ENCODE data around the gene MDN1.

The MDN1 gene

GRCh38 chr6:89716532-89716931, 103.1 kb downstream of the MDN1 start:
- Histone ChIP-seq H3K9ac (ENCODE audit: low read depth, low read length) (no peak overlapping the region), H3K9me3 (ENCODE audit: control insufficient read depth, insufficient read depth, low read length) (no peaks in the 10 kb centered on the region), H3K36me3 (ENCODE audit: insufficient read depth, low read length) (peaks cover 54% of the 10 kb centered on the region), H3K4me1 (ENCODE audit: insufficient read depth, low read length) (no peaks in the 10 kb centered on the region)

GRCh38 chr6:89711801-89712200, 107.8 kb downstream of the MDN1 start:
- no peaks in the 10 kb centered on the region for H3K9me3 ChIP-seq (ENCODE audit: control insufficient read depth, insufficient read depth, low read length)
- H3K4me1 ChIP-seq (ENCODE audit: insufficient read depth, low read length), result no peaks in the 10 kb centered on the region
- no peak overlapping the region; the same call in 1 of the 2 replicates for H3K9ac ChIP-seq (ENCODE audit: low read depth, low read length)
- H3K36me3 ChIP-seq (ENCODE audit: insufficient read depth, low read length), result peaks cover 63% of the 10 kb centered on the region

DNA sequence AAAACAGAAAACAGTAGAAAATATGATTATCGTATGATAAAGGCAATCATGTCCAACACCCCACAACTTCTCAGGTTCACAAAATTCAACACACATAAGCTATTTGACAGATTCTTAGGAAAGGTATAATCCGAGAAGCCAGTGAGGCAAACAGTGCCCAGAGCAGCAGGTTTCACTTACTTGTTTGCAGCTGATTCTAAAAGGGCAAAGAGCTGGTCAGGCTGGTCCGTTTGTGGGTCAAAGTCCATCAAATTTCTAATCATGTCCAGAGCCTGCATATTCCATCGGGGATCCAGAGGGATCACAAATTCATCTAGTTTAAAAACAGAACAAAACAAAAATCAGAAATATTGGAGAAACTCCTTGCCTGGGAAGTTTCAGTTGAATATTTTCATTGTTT, 111.3 kb downstream of the MDN1 start:
- peaks cover 59% of the 10 kb centered on the region for H3K36me3 ChIP-seq (ENCODE audit: insufficient read depth, low read length)

DNA sequence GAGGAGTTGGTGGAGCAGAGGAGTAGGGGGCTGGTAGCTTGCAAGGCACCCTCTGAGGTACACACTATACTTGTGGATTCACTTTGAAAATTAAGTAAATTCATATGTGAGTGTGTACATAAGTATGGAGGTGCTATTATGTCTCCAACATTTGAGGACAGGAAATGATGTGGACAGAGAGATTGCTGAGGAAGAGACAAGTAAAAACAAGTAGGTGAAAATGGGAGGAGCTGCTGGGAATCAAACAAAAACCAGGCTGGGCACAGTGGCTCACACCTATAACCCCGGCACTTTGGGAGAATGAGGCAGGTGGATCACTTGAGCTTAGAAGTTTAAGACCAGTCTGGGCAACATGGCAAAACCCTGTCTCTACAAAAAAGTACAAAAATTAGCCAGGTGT, 111.8 kb downstream of the MDN1 start:
- no peak overlapping the region for H3K9ac ChIP-seq (ENCODE audit: low read depth, low read length)
- no peaks in the 10 kb centered on the region for H3K4me1 ChIP-seq (ENCODE audit: insufficient read depth, low read length)
- H3K9me3 ChIP-seq (ENCODE audit: control insufficient read depth, insufficient read depth, low read length), result no peaks in the 10 kb centered on the region
- peaks cover 54% of the 10 kb centered on the region for H3K36me3 ChIP-seq (ENCODE audit: insufficient read depth, low read length)

More for the DNA sequence above, 111.3 kb downstream of the MDN1 start:
- no peaks in the 10 kb centered on the region for H3K4me1 ChIP-seq (ENCODE audit: insufficient read depth, low read length)
- H3K9ac ChIP-seq (ENCODE audit: low read depth, low read length), result no peak overlapping the region
- H3K9me3 ChIP-seq (ENCODE audit: control insufficient read depth, insufficient read depth, low read length), result no peaks in the 10 kb centered on the region

- H3K4me1 ChIP-seq (ENCODE audit: insufficient read depth, low read length), result no peaks in the 10 kb centered on the region
- H3K9ac ChIP-seq (ENCODE audit: low read depth, low read length), result no peak overlapping the region
- H3K9me3 ChIP-seq (ENCODE audit: control insufficient read depth, insufficient read depth, low read length), result no peaks in the 10 kb centered on the region
- peaks cover 48% of the 10 kb centered on the region for H3K36me3 ChIP-seq (ENCODE audit: insufficient read depth, low read length)
Observed at GRCh38 chr6:89706121-89706520, 113.5 kb downstream of the MDN1 start.

DNA sequence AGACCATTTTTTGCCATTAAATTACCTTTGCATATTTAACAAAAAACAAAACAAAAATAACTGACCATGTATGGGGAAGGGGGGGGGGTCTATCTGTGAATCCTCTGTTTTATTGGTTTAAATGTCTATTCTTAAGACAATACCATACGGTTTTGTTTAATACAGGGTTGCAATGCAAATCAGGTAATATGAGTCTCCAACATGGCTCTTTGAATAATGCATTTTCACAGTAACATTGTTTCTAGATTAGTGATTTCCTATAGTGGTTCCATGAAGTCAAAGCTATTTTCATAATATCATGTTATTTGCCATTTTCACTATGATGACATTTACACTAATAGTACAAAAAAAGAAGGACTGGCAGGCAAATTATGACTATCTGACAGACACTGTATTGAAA, 116.3 kb downstream of the MDN1 start:
- no peaks in the 10 kb centered on the region for H3K9me3 ChIP-seq (ENCODE audit: control insufficient read depth, insufficient read depth, low read length)
- H3K36me3 ChIP-seq (ENCODE audit: insufficient read depth, low read length), result peaks cover 52% of the 10 kb centered on the region
- H3K4me1 ChIP-seq (ENCODE audit: insufficient read depth, low read length), result no peaks in the 10 kb centered on the region
- H3K9ac ChIP-seq (ENCODE audit: low read depth, low read length), result no peak overlapping the region

- Histone ChIP-seq H3K9ac (ENCODE audit: low read depth, low read length) (no peak overlapping the region), H3K36me3 (ENCODE audit: insufficient read depth, low read length) (peaks cover 48% of the 10 kb centered on the region), H3K4me1 (ENCODE audit: insufficient read depth, low read length) (no peaks in the 10 kb centered on the region), H3K9me3 (ENCODE audit: control insufficient read depth, insufficient read depth, low read length) (no peaks in the 10 kb centered on the region)
Observed at GRCh38 chr6:89702349-89702748, 117.2 kb downstream of the MDN1 start.

- no peaks in the 10 kb centered on the region for H3K9me3 ChIP-seq (ENCODE audit: control insufficient read depth, insufficient read depth, low read length)
- H3K4me1 ChIP-seq (ENCODE audit: insufficient read depth, low read length), result peaks cover 16% of the 10 kb centered on the region
- no peak overlapping the region for H3K9ac ChIP-seq (ENCODE audit: low read depth, low read length)
- peaks cover 39% of the 10 kb centered on the region for H3K36me3 ChIP-seq (ENCODE audit: insufficient read depth, low read length)
Observed at GRCh38 chr6:89695667-89696066, 123.9 kb downstream of the MDN1 start.

DNA sequence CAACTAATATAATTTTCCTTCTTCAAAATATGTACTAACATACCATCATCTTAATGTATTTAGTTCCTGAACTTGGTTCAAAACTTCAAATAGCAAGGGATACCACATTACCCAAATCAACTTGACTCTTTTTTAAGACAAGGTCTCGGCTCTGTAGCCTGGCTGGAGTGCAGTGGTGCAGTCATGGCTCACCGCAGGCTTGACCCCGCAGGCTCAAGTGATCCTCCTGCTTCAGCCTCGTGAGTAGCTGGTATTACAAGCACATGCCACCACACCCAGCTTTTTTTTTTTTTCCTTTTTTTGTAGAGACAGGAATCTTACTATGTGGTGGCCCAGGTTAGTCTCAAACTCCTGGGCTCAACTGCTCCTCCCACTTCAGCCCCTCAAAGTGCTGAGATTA, 125.2 kb downstream of the MDN1 start:
- H3K9me3 ChIP-seq (ENCODE audit: control insufficient read depth, insufficient read depth, low read length), result no peaks in the 10 kb centered on the region
- peaks cover 25% of the 10 kb centered on the region for H3K4me1 ChIP-seq (ENCODE audit: insufficient read depth, low read length)
- peaks cover 31% of the 10 kb centered on the region for H3K36me3 ChIP-seq (ENCODE audit: insufficient read depth, low read length)
- H3K9ac ChIP-seq (ENCODE audit: low read depth, low read length), result no peak overlapping the region

DNA sequence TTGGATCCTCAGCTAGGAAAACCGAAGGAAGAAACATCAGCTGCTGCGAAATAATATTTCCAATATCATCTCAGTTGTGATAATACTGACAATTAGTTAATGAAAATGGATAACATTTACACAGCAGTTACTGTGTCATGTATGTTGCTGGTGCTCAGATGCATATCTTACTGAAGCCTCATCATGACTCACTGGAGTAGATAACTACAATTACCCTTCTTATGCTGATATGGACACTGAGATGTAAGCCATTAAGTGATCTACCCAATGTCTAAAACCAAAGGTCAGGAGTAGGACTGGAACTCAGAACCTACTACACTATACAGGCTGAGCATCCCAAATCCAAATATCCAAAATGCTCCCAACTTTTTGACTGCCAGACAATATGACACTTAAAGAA, 126.4 kb downstream of the MDN1 start:
- Histone ChIP-seq H3K4me1 (ENCODE audit: insufficient read depth, low read length) (peaks cover 37% of the 10 kb centered on the region), H3K9ac (ENCODE audit: low read depth, low read length) (no peak overlapping the region), H3K9me3 (ENCODE audit: control insufficient read depth, insufficient read depth, low read length) (no peaks in the 10 kb centered on the region), H3K36me3 (ENCODE audit: insufficient read depth, low read length) (peaks cover 33% of the 10 kb centered on the region)

DNA sequence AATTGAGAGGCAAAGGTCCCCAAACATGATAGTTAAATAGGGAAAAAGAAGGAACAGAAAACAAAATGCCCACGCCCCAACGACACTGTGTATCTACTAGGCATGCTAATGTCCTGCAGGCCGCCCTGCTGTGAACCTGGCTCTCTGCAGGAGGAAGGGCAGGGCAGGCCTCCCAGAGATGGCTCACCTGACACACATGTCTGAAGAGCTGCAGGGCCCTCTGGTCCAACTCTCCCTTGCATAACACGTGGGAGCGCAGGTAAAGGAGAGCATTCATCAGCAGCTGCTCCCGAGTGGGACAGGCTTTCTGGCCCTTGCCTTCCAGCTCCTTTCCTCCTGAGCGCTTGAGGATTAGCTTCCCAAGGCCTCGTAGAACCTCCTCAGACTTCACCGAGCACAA, 127.3 kb downstream of the MDN1 start:
- Histone ChIP-seq H3K4me1 (ENCODE audit: insufficient read depth, low read length) (peaks cover 38% of the 10 kb centered on the region), H3K9me3 (ENCODE audit: control insufficient read depth, insufficient read depth, low read length) (no peaks in the 10 kb centered on the region), H3K36me3 (ENCODE audit: insufficient read depth, low read length) (peaks cover 38% of the 10 kb centered on the region), H3K9ac (ENCODE audit: low read depth, low read length) (no peak overlapping the region)

DNA sequence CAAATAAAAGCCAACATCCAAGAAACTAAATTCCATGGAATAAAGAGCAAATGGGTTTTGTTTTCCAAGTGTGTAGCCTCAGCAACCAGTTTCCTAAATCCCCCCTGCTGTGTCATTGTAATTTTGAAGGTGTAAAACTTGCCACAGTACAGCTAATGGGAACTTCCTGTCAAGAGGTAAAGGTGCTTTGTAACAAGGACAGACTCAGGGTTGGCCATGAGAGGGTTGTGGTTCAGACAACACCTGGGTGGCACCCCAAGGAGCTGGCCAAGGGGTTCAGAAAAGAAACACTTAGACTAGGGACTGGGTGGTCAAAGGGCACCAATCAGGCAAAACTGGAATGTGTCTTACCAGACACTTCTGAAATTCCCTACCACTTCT, 128.7 kb downstream of the MDN1 start:
- Histone ChIP-seq H3K9me3 (ENCODE audit: control insufficient read depth, insufficient read depth, low read length) (no peaks in the 10 kb centered on the region), H3K9ac (ENCODE audit: low read depth, low read length) (no peak overlapping the region), H3K36me3 (ENCODE audit: insufficient read depth, low read length) (peaks cover 39% of the 10 kb centered on the region), H3K4me1 (ENCODE audit: insufficient read depth, low read length) (peaks cover 38% of the 10 kb centered on the region)

GRCh38 chr6:89689732-89690131, 129.9 kb downstream of the MDN1 start:
- no peak overlapping the region for H3K9ac ChIP-seq (ENCODE audit: low read depth, low read length)
- peaks cover 38% of the 10 kb centered on the region for H3K4me1 ChIP-seq (ENCODE audit: insufficient read depth, low read length)
- H3K9me3 ChIP-seq (ENCODE audit: control insufficient read depth, insufficient read depth, low read length), result no peaks in the 10 kb centered on the region
- peaks cover 50% of the 10 kb centered on the region for H3K36me3 ChIP-seq (ENCODE audit: insufficient read depth, low read length)

- Histone ChIP-seq H3K9me3 (ENCODE audit: control insufficient read depth, insufficient read depth, low read length) (no peaks in the 10 kb centered on the region), H3K36me3 (ENCODE audit: insufficient read depth, low read length) (peaks cover 52% of the 10 kb centered on the region), H3K4me1 (ENCODE audit: insufficient read depth, low read length) (peaks cover 38% of the 10 kb centered on the region), H3K9ac (ENCODE audit: low read depth, low read length) (no peak overlapping the region)
Observed at GRCh38 chr6:89688328-89688727, 131.3 kb downstream of the MDN1 start.

DNA sequence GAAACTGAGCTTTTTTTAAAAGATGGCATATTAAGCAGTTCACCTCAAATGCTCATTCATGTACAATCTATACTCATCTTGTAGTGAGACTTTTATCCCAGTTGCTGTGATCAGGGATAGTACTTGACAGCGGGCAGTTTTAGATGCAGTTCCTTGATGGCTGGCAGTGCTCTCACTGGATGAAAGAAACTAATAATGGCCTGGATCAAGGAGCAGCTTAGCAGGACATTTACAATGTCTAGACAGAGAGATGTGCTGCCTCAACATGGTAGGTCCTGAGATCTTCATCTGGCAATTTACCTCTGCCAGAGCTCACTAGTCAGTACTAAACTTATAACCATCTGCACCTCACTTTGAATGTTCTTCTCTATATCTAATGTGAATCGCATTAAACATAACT, 134.3 kb downstream of the MDN1 start:
- Histone ChIP-seq H3K36me3 (ENCODE audit: insufficient read depth, low read length) (peaks cover 69% of the 10 kb centered on the region), H3K9me3 (ENCODE audit: control insufficient read depth, insufficient read depth, low read length) (no peaks in the 10 kb centered on the region), H3K4me1 (ENCODE audit: insufficient read depth, low read length) (peaks cover 21% of the 10 kb centered on the region), H3K9ac (ENCODE audit: low read depth, low read length) (no peak overlapping the region)

DNA sequence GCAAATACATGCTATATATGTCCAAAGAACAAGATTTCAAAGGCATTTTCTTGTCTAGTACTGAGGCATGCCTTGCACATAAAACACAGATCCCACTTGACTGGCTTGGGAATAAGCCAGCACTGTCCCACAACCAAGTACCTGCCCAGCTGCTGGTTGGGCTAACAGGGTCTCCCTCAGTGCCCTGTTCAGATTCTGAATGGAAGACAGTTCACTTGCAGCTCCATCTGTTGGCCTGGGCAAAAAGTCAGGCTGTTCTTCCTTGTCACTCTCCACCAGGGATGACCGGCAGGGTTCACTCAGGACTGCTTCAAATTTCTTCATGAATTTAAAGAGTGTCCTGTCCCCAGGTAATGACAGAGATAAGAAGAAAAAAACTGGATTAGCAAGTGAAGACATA, 136.6 kb downstream of the MDN1 start:
- Histone ChIP-seq H3K36me3 (ENCODE audit: insufficient read depth, low read length) (peaks cover 70% of the 10 kb centered on the region), H3K9ac (ENCODE audit: low read depth, low read length) (no peak overlapping the region)

More for the DNA sequence above, 136.6 kb downstream of the MDN1 start:
- Histone ChIP-seq H3K4me1 (ENCODE audit: insufficient read depth, low read length) (peaks cover 16% of the 10 kb centered on the region), H3K9me3 (ENCODE audit: control insufficient read depth, insufficient read depth, low read length) (no peaks in the 10 kb centered on the region)
